Esophagus muscularis mucosa (tissue), 4 donors: ENCODE measurements around the gene ULBP3. TPM values are rescaled to one million over a fixed set of nuclear protein-coding genes. Genes with fewer than 3 reads are reported as not detected.
A peak's percentile ranks its signal among the peaks of the same experiment; 100 is the strongest.

Source experiments
- DNase-seq: peaks from one replicate; pipeline ENCODE4 v3.0.0-alpha.2; 2017; ENCODE audit errors: extremely low spot score
- H3K27ac ChIP-seq, 4 donors: fragments of 200-600 bp; sonication (generic); replicated peaks in 1 of 4; 1 replicate in 3 of 4; 2 replicates in 1 of 4; pipeline ENCODE4 v1.5.1; 2016 to 2019; ENCODE audit warnings: mild to moderate bottlenecking in 1 of 4
- H3K27me3 ChIP-seq, 4 donors: fragments of 200-600 bp; sonication (generic); one replicate each; pipeline versions ENCODE4 v1.5.1 to v1.6.0; 2016 to 2019
- H3K36me3 ChIP-seq, 4 donors: fragments of 200-600 bp; sonication (generic); one replicate each; pipeline ENCODE4 v1.5.1; 2016 to 2019
- H3K4me1 ChIP-seq, 4 donors: fragments of 200-600 bp; sonication (generic); one replicate each; pipeline ENCODE4 v1.5.1; 2016 to 2019
- H3K4me3 ChIP-seq, 4 donors: fragments of 200-600 bp; sonication (generic); 1 replicate in 2 of 4; 2 replicates in 2 of 4; pipeline ENCODE4 v1.5.1; 2016 to 2019; ENCODE audit warnings: mild to moderate bottlenecking in 4 of 4, moderate library complexity in 1 of 4
- H3K9me3 ChIP-seq, 4 donors: fragments of 200-600 bp; sonication (generic); 1 replicate in 3 of 4; 2 replicates in 1 of 4; pipeline ENCODE4 v1.5.1; 2016 to 2019
- EP300 ChIP-seq: sonication (generic); formaldehyde crosslinking; IDR thresholded peaks from one replicate; pipeline ENCODE4 v1.6.1; 2017; ENCODE audit warnings: antibody characterized with exemption
- POLR2A ChIP-seq: fragments of 450-650 bp; IDR thresholded peaks from one replicate; pipeline ENCODE4 v1.6.1; 2017; ENCODE audit warnings: antibody characterized with exemption, moderate library complexity, mild to moderate bottlenecking, low read depth
- POLR2AphosphoS5 ChIP-seq, 2 donors: sonication (generic); formaldehyde crosslinking; IDR thresholded peaks; one replicate each; pipeline ENCODE4 v1.6.1; 2017; ENCODE audit warnings: antibody characterized with exemption in 2 of 2
- WGBS: methylation state at CpG from one replicate; pipeline ENCODE4 v1.1.5; 2018; 5-methylcytosine and 5-hydroxymethylcytosine counted together
- intact Hi-C: fragments of 100-400 bp; cut with DNase I; formaldehyde crosslinking; loops from one replicate; pipeline ENCODE4 v1.15.1; 2023
- total RNA-seq, 4 donors: library from RNA; depleted of rRNA; stranded (reverse); fragments of >200 nt; gene quantifications; one replicate each; pipeline versions ENCODE4 v1.1.0 to v1.2.1, GENCODE V29; 2016
- TF ChIP-seq, protein P1 (sequence below), 3 experiments: fragments of 200-600 bp in 2 of 3; fragments of 450-650 bp in 1 of 3; sonication (generic) in 2 of 3; IDR thresholded peaks; one replicate each; pipeline ENCODE4 v1.5.1; 2017 to 2019; ENCODE audit warnings: antibody characterized with exemption in 3 of 3, mild to moderate bottlenecking in 2 of 3, moderate library complexity in 1 of 3

The ULBP3 gene
- total RNA-seq, 4 donors from 2014 or later, result 0.50 to 0.86 (median 0.65) TPM; not detected in 1

DNA sequence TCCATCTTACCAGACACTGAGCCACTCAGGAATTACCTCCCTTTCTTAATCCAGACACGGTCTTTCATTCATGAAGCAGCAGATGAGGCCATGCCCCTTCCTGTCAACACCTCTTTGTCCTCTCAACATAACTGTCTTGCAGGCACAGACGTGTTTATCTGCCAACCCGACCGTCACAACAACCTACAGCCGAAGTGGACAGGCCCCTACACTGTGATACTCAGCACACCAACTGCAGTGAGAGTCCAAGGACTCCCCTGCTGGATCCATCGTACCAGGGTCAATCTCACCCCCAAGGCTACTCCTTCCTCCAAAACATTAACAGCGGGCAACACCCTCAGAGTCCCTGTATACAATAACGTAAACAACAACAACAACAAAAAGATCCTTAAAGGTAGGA lies 30.6 kb upstream of the ULBP3 start:
- Histone ChIP-seq H3K9me3 (no peaks in the 10 kb centered on the region), H3K4me3 (no peak overlapping the region), H3K4me1 (peaks cover 0 to 1% (median 0%) of the 10 kb centered on the region in 4 donors), H3K27me3 (peaks cover 0 to 3% (median 0%) of the 10 kb centered on the region in 4 donors), H3K36me3 (no peaks in the 10 kb centered on the region), H3K27ac (no peak overlapping the region)
- TF ChIP-seq, protein P1, sequence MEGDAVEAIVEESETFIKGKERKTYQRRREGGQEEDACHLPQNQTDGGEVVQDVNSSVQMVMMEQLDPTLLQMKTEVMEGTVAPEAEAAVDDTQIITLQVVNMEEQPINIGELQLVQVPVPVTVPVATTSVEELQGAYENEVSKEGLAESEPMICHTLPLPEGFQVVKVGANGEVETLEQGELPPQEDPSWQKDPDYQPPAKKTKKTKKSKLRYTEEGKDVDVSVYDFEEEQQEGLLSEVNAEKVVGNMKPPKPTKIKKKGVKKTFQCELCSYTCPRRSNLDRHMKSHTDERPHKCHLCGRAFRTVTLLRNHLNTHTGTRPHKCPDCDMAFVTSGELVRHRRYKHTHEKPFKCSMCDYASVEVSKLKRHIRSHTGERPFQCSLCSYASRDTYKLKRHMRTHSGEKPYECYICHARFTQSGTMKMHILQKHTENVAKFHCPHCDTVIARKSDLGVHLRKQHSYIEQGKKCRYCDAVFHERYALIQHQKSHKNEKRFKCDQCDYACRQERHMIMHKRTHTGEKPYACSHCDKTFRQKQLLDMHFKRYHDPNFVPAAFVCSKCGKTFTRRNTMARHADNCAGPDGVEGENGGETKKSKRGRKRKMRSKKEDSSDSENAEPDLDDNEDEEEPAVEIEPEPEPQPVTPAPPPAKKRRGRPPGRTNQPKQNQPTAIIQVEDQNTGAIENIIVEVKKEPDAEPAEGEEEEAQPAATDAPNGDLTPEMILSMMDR (IDR thresholded peaks at IDR 0.05), result no peak
- TF ChIP-seq POLR2A (no peak), EP300 (no peak), POLR2AphosphoS5 (IDR thresholded peaks at IDR 0.05) (no peak)
- no peak for DNase-seq
- intact Hi-C loops, result no loop called here
- 83% methylated on average over 8 of the region's 8 CpGs for WGBS

DNA sequence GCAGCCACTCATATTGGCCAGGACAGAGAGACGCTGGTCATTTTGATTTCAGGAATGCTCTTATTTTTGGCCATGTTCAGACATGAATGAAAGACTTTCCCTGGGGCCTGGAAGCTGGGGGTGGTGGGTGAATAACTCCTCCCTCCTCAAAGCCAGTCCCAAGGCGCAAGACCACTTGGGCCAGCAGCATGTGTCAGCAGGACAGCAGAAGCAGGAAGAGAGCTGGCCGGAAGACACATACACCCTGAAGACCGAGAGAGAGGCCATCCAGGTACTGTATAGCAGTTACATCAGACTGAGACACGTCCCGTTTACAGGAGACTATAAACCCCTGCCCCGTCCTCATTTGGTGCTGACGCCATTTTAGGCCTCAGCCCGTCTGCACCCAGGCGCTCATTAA lies 29.2 kb upstream of the ULBP3 start:
- Histone ChIP-seq H3K9me3 (no peaks in the 10 kb centered on the region), H3K4me1 (peaks cover 0 to 15% (median 11%) of the 10 kb centered on the region in 4 donors), H3K27ac (no peak overlapping the region), H3K36me3 (no peaks in the 10 kb centered on the region), H3K4me3 (no peak overlapping the region), H3K27me3 (peaks cover 0 to 3% (median 0%) of the 10 kb centered on the region in 4 donors)
- WGBS, result 91% methylated on average over 10 of the region's 10 CpGs
- no peak for DNase-seq
- TF ChIP-seq EP300 (no peak), POLR2A (no peak), POLR2AphosphoS5 (IDR thresholded peaks at IDR 0.05) (no peak)
- TF ChIP-seq, protein P1 (IDR thresholded peaks at IDR 0.05), result no peak
- intact Hi-C loops, result no loop called here

DNA sequence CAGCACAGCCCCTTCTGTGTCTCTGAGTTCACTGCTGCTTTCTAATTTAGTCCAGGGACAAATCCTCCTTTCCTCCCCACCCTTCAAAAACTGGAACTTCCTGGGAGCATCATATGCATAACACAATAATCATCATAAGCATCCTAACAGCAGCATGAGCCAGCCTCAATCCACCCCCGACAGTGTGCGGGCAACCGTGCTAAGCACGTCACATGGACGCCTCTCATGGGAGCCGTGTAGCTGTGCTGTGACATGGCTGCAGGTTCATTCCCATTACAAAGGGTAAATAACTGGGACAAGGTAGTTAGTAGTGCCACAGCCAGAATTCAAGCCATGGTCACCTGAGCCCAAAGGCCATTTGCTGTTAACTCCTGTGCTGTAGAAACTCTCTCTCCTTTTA lies 24.5 kb upstream of the ULBP3 start:
- no peak for TF ChIP-seq EP300
- no peak for TF ChIP-seq POLR2A
- TF ChIP-seq POLR2AphosphoS5 (IDR thresholded peaks at IDR 0.05), result no peak
- TF ChIP-seq, protein P1 (IDR thresholded peaks at IDR 0.05), result no peak
- Histone ChIP-seq H3K27ac (peak overlapping the region in 2 of 4 donors; percentile 37 to 40), H3K4me1 (peaks cover 0 to 32% (median 21%) of the 10 kb centered on the region in 4 donors), H3K4me3 (no peak overlapping the region), H3K36me3 (no peaks in the 10 kb centered on the region), H3K9me3 (no peaks in the 10 kb centered on the region), H3K27me3 (no peaks in the 10 kb centered on the region)
- no peak for DNase-seq
- intact Hi-C loops, result no loop called here
- 76% methylated on average over 6 of the region's 6 CpGs for WGBS

DNA sequence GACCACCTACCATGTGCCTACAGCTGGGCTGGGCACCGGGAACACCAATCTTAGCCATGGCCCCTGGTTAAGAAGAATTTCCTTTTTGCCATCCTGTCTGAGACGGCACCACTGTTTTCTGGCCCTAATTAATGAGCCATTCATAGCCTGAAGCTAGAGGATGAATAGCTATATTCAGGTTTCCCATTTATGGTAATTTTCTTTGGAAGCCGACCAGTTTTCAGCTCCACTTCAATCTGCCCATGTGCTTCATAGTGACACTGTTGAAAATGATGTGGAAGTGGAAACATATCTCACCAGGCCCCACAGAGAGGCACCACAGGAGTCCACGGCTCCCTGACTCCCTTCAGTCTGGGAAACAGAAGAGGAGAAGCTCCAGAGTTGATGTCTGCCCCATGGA lies 22.6 kb upstream of the ULBP3 start:
- no peaks in the 10 kb centered on the region for H3K27me3 ChIP-seq
- intact Hi-C loops, result no loop called here
- H3K36me3 ChIP-seq, result no peaks in the 10 kb centered on the region
- no peak overlapping the region for H3K4me3 ChIP-seq
- 46% methylated on average over 4 of the region's 4 CpGs for WGBS
- peaks cover 0 to 32% (median 21%) of the 10 kb centered on the region in 4 donors for H3K4me1 ChIP-seq
- no peak overlapping the region for H3K27ac ChIP-seq
- TF ChIP-seq POLR2AphosphoS5 (IDR thresholded peaks at IDR 0.05), result no peak
- no peak for TF ChIP-seq EP300
- TF ChIP-seq POLR2A, result no peak
- TF ChIP-seq, protein P1 (IDR thresholded peaks at IDR 0.05), result no peak
- no peak for DNase-seq
- no peaks in the 10 kb centered on the region for H3K9me3 ChIP-seq

DNA sequence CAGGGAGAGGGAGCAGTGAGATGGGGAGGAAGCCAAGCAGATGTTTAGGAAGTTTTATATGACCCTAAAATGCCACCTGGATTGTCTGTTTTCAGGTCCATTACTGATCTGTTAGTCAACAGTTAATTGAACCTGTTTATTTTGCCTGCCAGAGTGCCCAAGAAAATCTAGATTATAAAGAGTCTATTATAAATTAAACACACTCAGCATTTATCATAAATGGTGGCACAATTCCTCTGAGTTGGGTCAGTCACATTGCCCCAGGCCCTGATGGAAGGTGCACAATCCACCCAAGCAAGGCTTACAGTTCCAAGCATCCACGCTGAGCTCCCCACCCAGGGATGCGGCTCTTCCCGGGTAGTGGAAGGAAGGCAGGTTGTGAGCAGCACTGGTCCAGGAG lies 21.4 kb upstream of the ULBP3 start:
- TF ChIP-seq, protein P1 (IDR thresholded peaks at IDR 0.05), result no peak
- TF ChIP-seq POLR2A, result no peak
- Histone ChIP-seq H3K27ac (no peak overlapping the region), H3K27me3 (peaks cover 0 to 1% (median 0%) of the 10 kb centered on the region in 4 donors), H3K36me3 (no peaks in the 10 kb centered on the region), H3K4me3 (no peak overlapping the region), H3K4me1 (peaks cover 0 to 32% (median 21%) of the 10 kb centered on the region in 4 donors), H3K9me3 (no peaks in the 10 kb centered on the region)
- no peak for DNase-seq
- intact Hi-C loops, result no loop called here
- 91% methylated on average over 3 of the region's 3 CpGs for WGBS
